Midbrain (tissue), 1 donor: Measurements from ENCODE around the gene COG5.

Experiments used
- DNase-seq: peaks from one replicate; lab custom pipeline; 2025; lab: John Stamatoyannopoulos, UW

Gene COG5

GRCh38 chr7:107394276-107394675 is 169.4 kb downstream of the COG5 start:
- no peak for DNase-seq

DNA sequence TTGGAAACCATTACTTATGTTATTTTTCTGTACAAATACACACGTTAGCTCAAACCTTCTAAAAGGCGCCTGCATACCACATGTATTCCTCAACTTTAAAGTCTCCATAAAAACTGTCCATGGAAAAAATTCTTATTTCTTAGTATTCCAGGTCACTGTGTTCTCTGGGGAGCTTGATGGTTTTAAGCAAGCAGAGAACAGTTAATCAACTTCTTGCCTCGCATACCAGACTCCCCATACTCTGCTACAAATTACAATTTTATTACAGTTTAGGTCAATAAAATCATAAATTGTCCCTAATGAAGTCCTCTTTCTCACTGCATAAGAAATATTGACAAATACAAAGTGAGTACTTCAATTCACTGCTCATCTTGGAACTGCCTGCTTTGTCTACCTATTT is 170.9 kb downstream of the COG5 start:
- DNase-seq = no peak

- no peak for DNase-seq
Measured at GRCh38 chr7:107390916-107391315, 172.8 kb downstream of the COG5 start.

DNA sequence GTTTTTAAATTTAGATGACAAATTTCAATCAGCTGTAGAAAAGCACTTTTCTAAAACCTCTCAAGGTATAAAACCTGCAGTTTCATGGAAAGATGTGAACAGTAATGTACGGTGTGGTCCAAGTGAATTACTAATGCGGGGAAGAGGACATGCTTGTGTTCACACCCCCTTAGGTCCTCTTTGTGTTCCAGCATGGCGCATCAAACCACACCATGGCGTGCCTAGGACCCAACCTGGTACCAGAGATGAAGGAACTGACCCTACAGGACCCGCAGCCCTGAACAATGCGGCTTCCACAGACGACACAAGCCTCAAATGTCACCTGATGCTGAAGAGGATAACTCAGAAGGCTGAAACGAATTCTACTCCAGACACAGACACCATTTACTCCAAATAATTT is 175.1 kb downstream of the COG5 start:
- no peak for DNase-seq

GRCh38 chr7:107387573-107388219 is 176.0 kb downstream of the COG5 start:
- DNase-seq = no peak

GRCh38 chr7:107387128-107387527 is 176.6 kb downstream of the COG5 start:
- peak; percentile 6 for DNase-seq

DNA sequence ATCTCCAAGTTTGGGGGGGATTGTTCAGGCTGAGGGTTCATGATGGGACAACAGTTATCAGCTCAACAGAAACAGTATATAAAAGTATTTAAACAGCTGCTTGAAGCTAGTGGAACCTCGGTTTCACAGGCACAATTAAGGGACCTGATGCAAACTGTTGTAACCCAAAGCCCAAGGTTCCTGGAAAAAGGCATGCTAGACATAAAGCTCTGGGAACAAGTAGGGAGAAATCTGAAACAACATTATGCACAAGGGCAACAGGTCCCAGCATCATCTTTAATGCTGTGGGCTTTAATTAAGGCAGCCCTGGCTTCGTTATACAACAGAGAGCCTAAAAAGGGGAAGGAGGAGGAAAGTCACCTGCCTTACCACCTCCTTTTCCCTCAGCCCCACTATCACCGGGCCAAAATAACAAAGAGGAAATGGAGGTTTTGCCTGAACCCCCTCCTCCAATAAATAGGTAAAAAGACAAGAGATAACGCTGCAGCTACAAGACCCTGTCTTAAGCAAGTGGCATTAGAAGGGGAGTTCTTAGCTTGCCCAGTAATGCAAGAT is 177.1 kb downstream of the COG5 start:
- no peak for DNase-seq

GRCh38 chr7:107384025-107384424 is 179.7 kb downstream of the COG5 start:
- no peak for DNase-seq

GRCh38 chr7:107383203-107383602 is 180.5 kb downstream of the COG5 start:
- DNase-seq = no peak

DNA sequence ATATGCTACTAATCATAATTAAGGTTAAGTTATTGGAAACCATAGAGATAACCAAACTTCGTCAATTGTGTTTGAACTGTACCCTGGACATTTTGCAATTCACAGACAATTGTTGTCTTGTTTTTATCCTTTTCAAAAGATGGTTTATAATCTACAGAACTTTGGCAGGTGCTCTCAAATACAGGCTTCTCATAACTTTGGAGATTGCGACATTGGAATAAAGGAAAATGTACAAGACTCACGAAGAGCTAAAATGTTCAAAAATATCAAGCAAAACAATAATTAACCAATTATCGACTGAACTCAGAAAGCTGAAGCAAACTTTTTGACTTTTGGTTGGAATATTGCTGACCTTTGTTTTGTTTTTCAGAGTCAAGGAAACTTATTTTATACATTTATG is 182.3 kb downstream of the COG5 start:
- DNase-seq = no peak

DNA sequence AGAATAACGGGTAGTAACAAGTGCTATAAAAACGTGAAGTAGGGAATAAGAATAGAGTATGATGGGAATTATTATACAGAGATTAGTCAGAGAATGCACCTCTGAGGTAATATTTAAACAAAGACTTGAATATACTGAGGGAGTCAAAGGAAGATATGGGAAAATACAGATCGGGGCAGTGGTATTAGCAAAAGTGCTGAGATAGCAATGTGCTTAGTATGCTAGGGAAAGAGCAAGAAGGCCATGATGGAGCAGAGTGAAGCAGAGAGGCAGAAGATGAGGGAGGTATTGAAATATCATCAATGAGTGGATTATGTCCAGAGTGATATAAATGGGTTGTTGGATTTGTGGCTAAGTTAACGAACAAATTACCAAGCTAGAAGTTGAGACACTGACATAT is 190.4 kb downstream of the COG5 start:
- DNase-seq = no peak

DNA sequence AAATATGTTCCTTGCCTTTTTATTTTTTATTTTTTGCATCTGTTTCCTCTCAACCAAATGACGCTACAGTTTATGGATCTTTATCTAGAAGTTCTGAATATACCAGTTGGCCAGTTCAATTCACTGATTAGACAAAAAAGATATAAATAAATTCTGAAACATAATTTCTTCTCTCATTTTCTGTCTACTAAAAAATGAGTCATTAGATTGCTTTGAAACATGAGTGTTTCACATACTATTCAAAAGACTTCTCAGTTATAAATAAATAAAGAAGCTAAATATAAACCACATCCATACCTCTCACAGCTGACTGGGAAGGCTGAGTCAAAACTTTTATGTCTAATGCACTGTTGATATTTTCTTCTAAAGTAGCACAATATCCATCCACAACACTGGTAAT is 191.4 kb downstream of the COG5 start:
- no peak for DNase-seq

- no peak for DNase-seq
Measured at GRCh38 chr7:107370816-107371215, 192.9 kb downstream of the COG5 start.

DNA sequence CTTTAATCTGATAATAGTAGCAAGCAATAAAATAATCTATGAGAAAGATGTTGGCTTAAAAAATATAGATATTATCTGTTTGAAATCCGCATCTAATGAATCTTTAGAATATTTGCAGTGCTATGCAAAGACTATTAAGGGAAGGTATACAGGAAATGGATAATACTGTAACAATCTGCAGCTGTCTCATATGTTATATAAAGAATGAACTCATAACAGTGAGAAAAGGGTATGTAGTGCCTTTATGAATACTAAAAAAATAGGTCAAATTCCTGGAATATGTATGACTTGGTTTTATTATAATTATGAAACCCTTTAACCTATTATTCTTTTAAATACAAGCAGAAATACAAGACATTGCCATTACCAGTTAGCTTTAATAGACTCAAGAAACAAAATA is 198.9 kb downstream of the COG5 start:
- DNase-seq = no peak

DNA sequence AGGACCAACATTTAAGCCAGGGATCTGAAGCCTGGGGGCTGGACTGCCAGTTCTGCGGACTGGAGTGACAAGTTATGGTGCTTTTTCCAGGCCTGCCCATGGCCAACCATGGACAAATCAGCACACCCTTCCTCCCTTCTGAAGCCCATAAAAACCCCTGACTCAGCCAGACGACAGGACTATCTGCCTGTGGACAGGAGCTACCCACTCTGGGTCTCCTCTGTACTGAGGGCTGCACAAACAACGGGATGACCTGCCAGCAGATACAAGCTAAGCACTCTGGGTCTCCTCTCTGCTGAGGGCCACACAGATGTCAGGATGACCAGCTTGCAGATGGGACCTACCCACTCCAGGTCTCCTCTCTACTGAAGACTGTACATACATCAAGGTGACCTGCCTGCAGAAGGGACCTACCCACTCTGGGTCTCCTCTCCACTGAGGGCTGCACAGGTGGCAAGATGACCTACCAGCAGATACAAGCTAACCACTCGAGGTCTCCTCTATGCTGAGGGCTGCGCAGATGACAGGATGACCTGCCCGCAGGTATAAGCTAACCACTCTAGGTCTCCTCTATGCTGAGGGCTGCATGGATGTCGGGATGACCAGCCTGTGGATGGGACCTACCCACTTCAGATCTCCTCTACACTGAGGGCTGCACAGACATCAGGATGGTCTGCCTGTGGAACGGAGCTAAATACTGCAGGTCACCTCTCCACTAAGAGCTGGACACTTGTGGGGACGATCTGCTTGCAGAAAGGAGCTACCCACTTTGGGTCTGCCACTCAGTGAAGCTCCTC is 204.0 kb downstream of the COG5 start:
- DNase-seq = no peak

DNA sequence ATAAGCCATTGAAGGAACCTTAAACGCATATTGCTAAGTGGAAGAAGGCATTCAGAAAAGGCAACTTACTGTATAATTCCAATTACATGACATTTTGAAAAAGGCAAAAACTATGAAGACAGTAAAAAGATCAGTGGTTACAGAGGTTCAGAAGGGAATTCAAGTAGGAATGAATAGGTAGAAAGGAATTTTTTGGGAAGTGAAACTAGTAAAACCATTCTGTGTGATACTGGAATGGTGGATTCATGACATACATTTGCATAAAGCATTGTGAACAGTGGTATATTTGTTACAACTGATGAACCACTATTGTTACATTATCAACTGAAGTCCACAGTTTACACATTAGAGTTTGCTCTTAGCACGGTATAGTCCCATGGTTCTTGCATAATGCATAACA is 208.1 kb downstream of the COG5 start:
- no peak for DNase-seq

GRCh38 chr7:107354640-107355039 is 209.1 kb downstream of the COG5 start:
- no peak for DNase-seq

- DNase-seq = no peak
Measured at GRCh38 chr7:107353701-107354100, 210.0 kb downstream of the COG5 start.

DNA sequence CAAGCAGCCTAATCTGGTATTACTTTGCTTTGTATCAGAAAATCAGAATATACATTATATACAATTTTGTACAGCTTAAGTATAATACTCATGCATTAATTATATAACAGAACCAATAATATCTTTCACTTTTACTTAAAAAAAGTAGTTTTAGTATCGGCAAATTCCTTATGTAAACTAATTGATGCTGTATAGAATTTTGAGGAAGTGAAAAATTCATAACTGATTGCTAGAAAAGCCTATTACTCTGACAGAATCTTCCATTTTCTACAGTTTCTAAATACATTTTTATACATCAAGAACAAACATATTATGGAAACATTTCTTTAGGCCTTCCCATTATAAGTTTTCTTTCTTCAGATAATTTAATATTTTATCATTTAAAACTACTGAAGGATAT is 217.8 kb downstream of the COG5 start:
- no peak for DNase-seq

- DNase-seq = no peak
Measured at GRCh38 chr7:107344799-107345198, 218.9 kb downstream of the COG5 start.

DNA sequence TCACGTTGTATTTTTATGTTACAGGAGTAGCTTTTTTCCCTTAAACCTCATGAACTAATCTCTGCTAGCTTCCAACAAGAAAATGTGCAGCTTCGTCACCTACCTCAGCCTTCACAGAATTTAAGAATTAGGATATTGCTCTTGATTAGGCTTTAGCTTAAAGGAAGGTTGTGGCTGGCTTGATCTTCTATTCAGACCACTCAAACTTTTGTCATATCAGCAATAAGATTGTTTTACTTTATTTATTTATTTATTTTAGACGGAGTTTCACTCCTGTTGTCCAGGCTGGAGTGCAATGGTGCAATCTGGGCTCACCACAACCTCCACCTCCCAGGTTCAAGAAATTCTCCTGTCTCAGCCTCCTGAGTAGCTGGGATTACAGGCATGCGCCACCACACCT is 219.4 kb downstream of the COG5 start:
- no peak for DNase-seq

DNA sequence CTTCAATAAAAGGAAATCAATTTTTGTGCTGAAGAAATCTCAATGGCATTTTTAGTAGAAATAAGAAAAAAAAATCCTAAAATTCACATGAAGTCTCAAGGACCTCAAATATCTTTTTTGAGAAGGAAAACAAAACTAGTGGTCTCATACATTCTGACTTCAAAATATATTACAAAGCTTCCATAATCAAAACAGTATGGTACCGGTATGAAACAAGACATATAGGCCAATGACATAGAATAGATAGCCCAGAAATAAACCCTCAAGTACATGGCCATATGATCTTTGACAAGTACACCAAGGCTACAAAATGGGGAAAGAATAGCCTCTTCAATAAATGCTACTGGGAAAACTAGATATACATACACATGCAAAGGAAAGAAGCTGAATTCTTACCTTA is 225.6 kb downstream of the COG5 start:
- DNase-seq = no peak

GRCh38 chr7:107332488-107333269 is 231.0 kb downstream of the COG5 start:
- DNase-seq = peak; percentile 5
